ENCODE results near the gene ST3GAL6. TPM values are rescaled to one million over a fixed set of nuclear protein-coding genes. Genes with fewer than 3 reads are reported as not detected.

Gene ST3GAL6
- total and polyA plus RNA-seq, 4 donors: 17.3 to 79.7 (median 29.4) TPM

GRCh38 chr3:98826126-98826525 is 63.0 kb downstream of the ST3GAL6 start:
- peaks cover 0 to 5% (median under 1%) of the 10 kb centered on the region in 4 donors for H3K36me3 ChIP-seq (ENCODE audit: control insufficient read depth in 4 of 4, insufficient read depth in 3 of 4, low read depth in 1 of 4, low read length in 3 of 4)
- no peak overlapping the region for H3K27ac ChIP-seq (ENCODE audit: low read depth in 1 of 2, low read length in 2 of 2)
- no peak for DNase-seq (ENCODE audit: low spot score)
- TF ChIP-seq RAD21 (IDR thresholded peaks at IDR 0.05) (no peak), REST (IDR thresholded peaks at IDR 0.05) (no peak), EGR1 (IDR thresholded peaks at IDR 0.05; ENCODE audit: low read depth in 2 of 2) (no peak), FOXA1 (IDR thresholded peaks at IDR 0.05) (no peak), CTCF (IDR thresholded peaks at IDR 0.05; ENCODE audit: low read depth, low read length, missing input control) (no peak), ATF3 (IDR thresholded peaks at IDR 0.05) (no peak), MAX (IDR thresholded peaks at IDR 0.05) (no peak), TAF1 (conservative IDR thresholded peaks at IDR 0.05) (no peak), HNF4G (IDR thresholded peaks at IDR 0.05) (no peak), NR2F2 (IDR thresholded peaks at IDR 0.05) (no peak)
- 88% methylated on average over 3 of the region's 3 CpGs for WGBS
- no peaks in the 10 kb centered on the region for H3K27me3 ChIP-seq (ENCODE audit: control insufficient read depth in 4 of 4, insufficient read depth in 4 of 4, low read length in 3 of 4)
- no peak overlapping the region for H3K9ac ChIP-seq (ENCODE audit: low read depth in 1 of 2, low read length in 2 of 2)
- no peak overlapping the region for H3K4me3 ChIP-seq (ENCODE audit: low read depth in 1 of 3, low read length in 3 of 3)
- no peaks in the 10 kb centered on the region for H3K4me1 ChIP-seq (ENCODE audit: control insufficient read depth in 4 of 4, insufficient read depth in 4 of 4, low read length in 3 of 4)
- no peaks in the 10 kb centered on the region for H3K9me3 ChIP-seq (ENCODE audit: control insufficient read depth in 4 of 4, low read length in 3 of 4)

GRCh38 chr3:98827221-98827920 is 64.2 kb downstream of the ST3GAL6 start:
- Histone ChIP-seq H3K9ac (ENCODE audit: low read depth in 1 of 2, low read length in 2 of 2) (no peak overlapping the region), H3K27me3 (ENCODE audit: control insufficient read depth in 4 of 4, insufficient read depth in 4 of 4, low read length in 3 of 4) (no peaks in the 10 kb centered on the region), H3K9me3 (ENCODE audit: control insufficient read depth in 4 of 4, low read length in 3 of 4) (no peaks in the 10 kb centered on the region), H3K36me3 (ENCODE audit: control insufficient read depth in 4 of 4, insufficient read depth in 3 of 4, low read depth in 1 of 4, low read length in 3 of 4) (no peaks in the 10 kb centered on the region), H3K27ac (ENCODE audit: low read depth in 1 of 2, low read length in 2 of 2) (no peak overlapping the region), H3K4me1 (ENCODE audit: control insufficient read depth in 4 of 4, insufficient read depth in 4 of 4, low read length in 3 of 4) (no peaks in the 10 kb centered on the region), H3K4me3 (ENCODE audit: low read depth in 1 of 3, low read length in 3 of 3) (no peak overlapping the region)
- 84% methylated on average over 1 of the region's 1 CpG for WGBS
- DNase-seq (ENCODE audit: low spot score): no peak
- TF ChIP-seq REST (IDR thresholded peaks at IDR 0.05) (no peak), MAX (IDR thresholded peaks at IDR 0.05) (no peak), CTCF (IDR thresholded peaks at IDR 0.05; ENCODE audit: low read depth, low read length, missing input control) (no peak), ATF3 (IDR thresholded peaks at IDR 0.05) (no peak), SP1 (IDR thresholded peaks at IDR 0.05) (no peak), NR2F2 (IDR thresholded peaks at IDR 0.05) (no peak)

Measured in liver (tissue), 9 donors.